ENCODE measurements around the gene PTPA. TPM values are rescaled to one million over a fixed set of nuclear protein-coding genes. Genes with fewer than 3 reads are reported as not detected.

PTPA gene
- total and polyA plus RNA-seq, 2 of the 4 experiments (the other 2 are of a cell fraction), result 124 to 149 TPM

DNA sequence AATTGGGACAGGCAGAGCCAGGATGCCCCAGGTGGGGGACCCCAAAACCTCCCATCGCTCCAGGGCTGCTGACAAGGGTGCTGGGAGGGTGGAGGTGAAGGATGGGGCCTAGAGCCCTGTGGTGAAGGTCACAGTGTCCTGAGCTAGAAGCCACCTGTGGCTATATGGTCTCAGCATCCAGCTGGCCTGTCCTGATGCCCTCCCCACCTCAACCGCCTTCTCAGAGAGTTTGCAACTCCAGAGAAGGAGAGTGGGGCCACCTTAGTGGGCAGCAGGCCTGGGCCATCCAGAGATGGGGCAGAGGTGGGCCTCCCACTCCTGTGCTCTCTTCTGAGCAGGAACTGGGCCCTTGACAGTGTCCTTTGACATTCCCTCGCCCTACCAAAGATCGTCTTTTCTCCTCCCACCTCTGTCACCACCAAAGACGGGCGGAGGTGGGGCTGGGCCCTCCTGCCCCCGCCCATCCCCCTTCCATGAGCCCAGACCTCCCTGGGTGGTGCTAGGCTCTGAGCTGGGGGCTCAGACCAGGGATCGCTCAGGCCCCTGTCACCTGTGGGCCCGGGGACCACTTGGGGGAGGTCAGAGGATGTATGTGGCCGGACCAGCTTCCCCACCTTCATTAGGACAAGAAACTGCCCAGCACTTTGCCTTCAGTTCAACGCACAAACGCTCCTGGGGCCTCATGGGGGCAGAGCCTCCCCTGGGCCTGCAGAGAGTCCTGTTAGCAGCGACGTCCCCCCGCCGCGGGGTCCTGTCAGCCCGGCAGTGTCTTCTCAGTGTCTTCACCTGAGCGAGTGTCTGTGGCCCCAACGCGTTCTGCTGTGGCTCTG, 40.3 kb upstream of the PTPA start (continued):
- no peak for TF ChIP-seq NFE2L2 (IDR thresholded peaks at IDR 0.05; ENCODE audit: low read depth, low read length)

GRCh38 chr9:129071526-129072126, 39.6 kb upstream of the PTPA start:
- peaks cover 14% of the 10 kb centered on the region; the same call in 1 of the 2 replicates for H3K36me3 ChIP-seq (ENCODE audit: control insufficient read depth, insufficient read depth, low read length)
- no peak overlapping the region for H3K27ac ChIP-seq (ENCODE audit: insufficient read depth, low read length)
- no peak overlapping the region for H4K5ac ChIP-seq (ENCODE audit: low read depth, low read length)
- H2BK5ac ChIP-seq (ENCODE audit: low read depth, low read length, poor library complexity, severe bottlenecking), result no peak overlapping the region
- POLR2A ChIA-PET (ENCODE audit: unreplicated experiment), result no interaction called here
- H2BK120ac ChIP-seq (ENCODE audit: low read depth, low read length), result no peak overlapping the region
- no peaks in the 10 kb centered on the region for H4K20me1 ChIP-seq (ENCODE audit: insufficient read depth, low read length)
- H3K4me2 ChIP-seq (ENCODE audit: low read depth, low read length), result no peak overlapping the region
- H3K4me1 ChIP-seq (ENCODE audit: control insufficient read depth, insufficient read depth, low read length), result no peaks in the 10 kb centered on the region
- WGBS, 2 experiments (ENCODE audit: extremely low coverage in 2 of 2, insufficient read length in 1 of 2), result 37% methylated on average over 3 of the region's 10 CpGs; no CpG with 5 or more reads in 1 of the 2 experiments
- intact Hi-C loops (cut with micrococcal nuclease), result no loop called here
- 0 out of 2 replicates have a peak, but pooled peaks cover 6% of the 10 kb centered on the region for H3K9me1 ChIP-seq (ENCODE audit: insufficient read depth, low read length)
- no peak overlapping the region for H3K4ac ChIP-seq (ENCODE audit: low read depth, low read length)
- H3K79me1 ChIP-seq (ENCODE audit: low read depth in 1 of 2, low read length in 2 of 2), result no peaks in the 10 kb centered on the region
- H4K91ac ChIP-seq (ENCODE audit: insufficient read depth, low read depth, low read length), result no peak overlapping the region
- CTCF ChIA-PET, result no interaction called here
- no peak overlapping the region for H2BK20ac ChIP-seq (ENCODE audit: low read depth, low read length)
- H3K27me3 ChIP-seq (ENCODE audit: control insufficient read depth, insufficient read depth, low read length), result no peaks in the 10 kb centered on the region
- no peak overlapping the region for H4K8ac ChIP-seq (ENCODE audit: low read depth in 2 of 2, low read length in 2 of 2)
- H3K23ac ChIP-seq (ENCODE audit: low read depth, low read length), result no peak overlapping the region
- no peak overlapping the region for H3K14ac ChIP-seq (replicated peaks; ENCODE audit: low read depth, low read length)
- H3K9me3 ChIP-seq (ENCODE audit: control insufficient read depth, insufficient read depth, low read length), result no peaks in the 10 kb centered on the region
- TF ChIP-seq SMC3 (IDR thresholded peaks at IDR 0.05; ENCODE audit: low read depth, low read length) (no peak), CHD1 (IDR thresholded peaks at IDR 0.05; ENCODE audit: low read depth, low read length) (no peak)
- H3K56ac ChIP-seq (ENCODE audit: extremely low read depth, insufficient read depth, low read length), result no peak overlapping the region
- in situ Hi-C loops (cut with MboI; ENCODE audit: low sequenced_read_pairs), result no loop called here
- H3K9ac ChIP-seq (ENCODE audit: low read depth, low read length), result no peak overlapping the region
- dilution Hi-C loops (cut with HindIII; ENCODE audit: low sequenced_read_pairs, unreplicated experiment), result no loop called here
- BruUV-seq (replicated peaks), result no TSS peak
- no peak overlapping the region for H2AFZ ChIP-seq (replicated peaks; ENCODE audit: low read length, poor library complexity)
- H2AK9ac ChIP-seq (replicated peaks; ENCODE audit: low read depth, low read length, poor library complexity), result peak overlapping the region; percentile 28
- DNase-seq (no peak), ATAC-seq (ENCODE audit: low read depth) (no peak; the same call in 1 of the 2 replicates)
- no peak overlapping the region for H2BK15ac ChIP-seq (ENCODE audit: low read depth, low read length)
- no peak overlapping the region for H3K4me3 ChIP-seq (ENCODE audit: insufficient read depth, low read depth, low read length)
- H2AK5ac ChIP-seq (ENCODE audit: low read depth, low read length), result no peak overlapping the region
- H3K18ac ChIP-seq (ENCODE audit: low read depth, low read length), result no peak overlapping the region

All from IMR-90 (cell line).